IPS-18c (cell line): Measurements from ENCODE around the gene SMARCD3.

Source experiments
- H3K4me3 ChIP-seq: 2 replicates; pipeline ENCODE4 v1.7.0; 2013; ENCODE audit warnings: low read depth, mild to moderate bottlenecking, low read length, moderate library complexity; ENCODE audit not compliant: insufficient read depth
- H3K9me3 ChIP-seq: one replicate; pipeline ENCODE4 v1.6.1; 2013; ENCODE audit warnings: mild to moderate bottlenecking, low read length, moderate library complexity; ENCODE audit not compliant: control insufficient read depth, insufficient read depth

SMARCD3 gene

DNA sequence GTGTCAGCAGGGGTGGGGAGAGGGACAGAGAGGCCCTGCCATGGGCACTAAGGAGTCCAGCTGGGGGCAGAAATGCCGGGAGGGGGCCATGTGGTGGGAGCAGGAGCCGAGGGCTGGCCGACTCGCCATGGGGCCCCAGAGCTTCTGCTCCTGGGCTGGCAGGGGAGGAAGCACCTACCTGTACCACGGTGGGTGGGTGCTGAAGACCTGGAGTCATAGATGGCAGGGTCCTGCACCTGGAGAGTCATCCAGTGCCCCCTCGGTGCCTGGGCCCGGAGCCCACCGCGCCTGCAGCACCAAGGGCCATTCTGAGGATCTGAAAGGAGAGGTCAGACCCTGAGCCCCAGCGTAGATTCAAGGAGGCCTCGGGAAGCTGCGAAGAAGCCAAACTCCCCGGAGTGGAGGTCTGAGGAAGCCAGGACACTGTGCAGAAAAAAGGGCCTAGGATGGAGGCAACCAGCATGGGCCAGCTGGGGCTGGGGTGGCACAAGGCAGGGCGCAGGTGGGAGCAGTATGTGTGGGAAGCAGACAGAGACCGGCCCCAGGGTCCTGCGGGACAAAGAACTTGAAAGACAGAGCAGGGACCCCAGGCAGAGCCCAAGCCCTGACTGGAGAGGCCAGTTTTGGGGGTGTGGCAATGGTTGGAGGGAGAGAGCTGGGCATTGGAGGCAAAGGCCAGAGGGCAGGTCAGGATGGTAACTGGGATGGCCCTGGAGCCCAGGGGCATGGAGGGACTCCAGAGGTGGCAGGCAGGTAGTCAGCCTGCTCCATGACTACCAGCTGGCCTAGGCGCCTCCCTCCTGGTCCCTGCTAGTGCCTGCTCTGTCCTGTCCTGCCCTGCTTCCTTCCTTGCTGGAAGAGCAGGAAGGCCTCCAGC, 26.7 kb upstream of the SMARCD3 start:
- Histone ChIP-seq H3K9me3 (no peaks in the 10 kb centered on the region), H3K4me3 (no peak overlapping the region)

DNA sequence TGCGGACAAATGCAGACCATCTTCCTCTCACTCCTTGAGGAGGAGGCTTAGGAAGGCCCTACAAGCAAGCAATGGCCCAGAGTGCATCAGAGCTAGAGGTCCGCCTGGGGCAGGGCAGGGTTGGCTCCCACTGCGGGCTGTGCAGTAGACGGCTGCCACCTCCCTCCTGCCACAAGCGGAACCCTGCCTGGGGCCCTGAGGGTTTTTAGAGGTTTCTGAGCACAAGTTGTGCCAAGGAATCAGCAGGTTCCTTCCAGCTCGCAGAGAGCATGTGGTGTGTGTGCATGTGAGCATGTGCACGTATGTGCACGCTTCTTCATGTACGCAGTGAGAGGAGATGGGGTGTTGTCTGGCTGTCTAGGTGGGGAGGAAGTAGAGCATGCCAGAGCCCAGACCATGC, 25.9 kb upstream of the SMARCD3 start:
- no peak overlapping the region for H3K4me3 ChIP-seq
- no peaks in the 10 kb centered on the region for H3K9me3 ChIP-seq

GRCh38 chr7:151273651-151274390, 25.3 kb upstream of the SMARCD3 start:
- no peaks in the 10 kb centered on the region for H3K9me3 ChIP-seq
- no peak overlapping the region for H3K4me3 ChIP-seq

DNA sequence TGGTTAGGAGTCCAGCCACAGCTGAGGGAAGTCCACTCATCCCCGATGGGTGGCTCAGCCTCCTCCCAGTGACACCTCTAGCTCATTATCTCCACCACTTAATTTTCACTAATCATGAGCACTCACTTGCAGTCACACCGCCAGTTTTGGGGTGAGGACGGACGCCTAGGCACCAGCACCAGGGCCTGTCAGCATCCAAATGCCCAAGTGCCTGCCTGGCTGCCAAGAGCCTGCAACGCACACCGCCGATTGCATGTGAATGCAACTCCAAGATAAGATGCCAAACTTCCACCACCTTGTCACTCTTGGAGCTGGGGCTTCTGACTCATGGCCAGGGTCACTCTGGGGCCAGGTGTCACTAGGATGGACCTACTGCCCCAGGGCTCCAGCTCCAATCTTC, 24.4 kb upstream of the SMARCD3 start:
- Histone ChIP-seq H3K9me3 (no peaks in the 10 kb centered on the region), H3K4me3 (no peak overlapping the region)

- no peaks in the 10 kb centered on the region for H3K9me3 ChIP-seq
- H3K4me3 ChIP-seq, result no peak overlapping the region
Measured at GRCh38 chr7:151272405-151272804, 23.9 kb upstream of the SMARCD3 start.

DNA sequence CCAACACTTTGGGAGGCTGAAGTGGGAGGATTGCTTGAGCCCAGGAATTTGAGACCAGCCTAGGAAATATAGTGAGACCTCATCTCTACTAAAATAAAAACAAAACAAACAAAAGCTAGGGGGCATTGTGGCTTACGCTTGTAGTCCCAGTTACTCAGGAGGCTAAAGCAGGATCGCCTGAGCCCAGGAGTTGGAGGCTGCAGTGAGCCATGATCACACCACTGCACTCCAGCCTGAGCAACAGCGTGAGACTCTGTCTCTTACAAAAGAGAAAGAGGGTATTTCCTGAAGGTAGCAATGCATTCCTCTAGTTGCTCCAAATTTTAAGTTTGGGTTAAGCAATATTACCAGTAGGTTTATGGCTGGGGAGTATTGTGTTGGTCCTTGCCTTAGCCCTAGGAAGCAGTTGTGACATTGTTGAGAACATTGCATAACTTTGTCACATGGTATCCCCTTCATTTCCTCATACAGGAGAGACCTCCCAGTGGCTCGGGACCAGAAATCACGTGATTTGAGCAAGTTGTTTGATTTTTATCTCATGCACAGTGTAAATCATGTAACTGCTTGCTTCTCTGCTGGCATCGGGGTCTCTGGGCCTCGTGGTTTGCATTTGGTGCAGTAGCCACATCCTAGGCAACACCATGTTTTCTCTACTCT, 23.3 kb upstream of the SMARCD3 start:
- H3K4me3 ChIP-seq, result no peak overlapping the region

DNA sequence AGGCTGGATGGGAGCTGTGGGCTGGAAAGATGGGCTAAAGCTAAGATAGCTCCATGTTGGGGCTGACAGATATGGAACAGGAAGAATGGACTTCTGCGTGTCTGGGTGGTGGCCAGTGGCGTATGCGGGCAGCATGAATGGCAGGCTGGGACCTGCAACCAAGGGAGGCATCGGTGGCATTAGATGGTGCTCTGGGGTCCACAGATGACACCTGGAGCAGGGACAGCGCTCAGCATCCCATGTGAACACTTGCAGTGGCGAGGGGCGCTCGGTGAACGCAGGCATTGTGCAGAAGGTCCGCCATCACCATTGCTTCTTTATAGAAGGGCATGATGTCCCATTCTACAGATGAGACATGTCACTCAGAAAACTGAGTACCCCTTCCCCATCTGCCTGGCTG, 21.0 kb upstream of the SMARCD3 start:
- no peak overlapping the region for H3K4me3 ChIP-seq
- no peaks in the 10 kb centered on the region for H3K9me3 ChIP-seq

More for the DNA sequence above, 23.3 kb upstream of the SMARCD3 start:
- no peaks in the 10 kb centered on the region for H3K9me3 ChIP-seq

GRCh38 chr7:151265351-151265931, 16.9 kb upstream of the SMARCD3 start:
- Histone ChIP-seq H3K4me3 (no peak overlapping the region), H3K9me3 (no peaks in the 10 kb centered on the region)

DNA sequence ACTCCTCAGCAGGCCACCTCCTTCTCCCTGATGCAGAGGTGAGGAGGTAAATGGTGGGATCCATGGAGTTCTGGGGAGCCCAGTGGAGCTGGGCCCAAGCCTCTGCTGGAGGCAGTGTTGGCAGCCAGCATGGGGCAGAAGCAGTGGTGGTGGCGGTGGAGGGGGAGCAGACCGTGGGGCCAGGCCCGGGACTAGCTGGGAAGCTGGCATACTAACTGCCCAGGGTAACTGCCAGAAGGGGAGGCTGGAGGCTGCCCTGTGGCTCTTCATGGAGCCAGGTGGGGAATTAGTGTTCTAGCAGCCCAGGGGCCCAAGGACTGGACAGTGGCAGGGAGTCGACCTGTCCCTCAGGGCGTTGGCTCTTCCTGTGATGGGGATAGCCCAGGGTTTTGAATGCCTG, 16.1 kb upstream of the SMARCD3 start:
- Histone ChIP-seq H3K4me3 (no peak overlapping the region), H3K9me3 (no peaks in the 10 kb centered on the region)

GRCh38 chr7:151261529-151261928, 13.0 kb upstream of the SMARCD3 start:
- H3K4me3 ChIP-seq, result no peak overlapping the region
- peaks cover 2% of the 10 kb centered on the region for H3K9me3 ChIP-seq

GRCh38 chr7:151260883-151261282, 12.4 kb upstream of the SMARCD3 start:
- H3K9me3 ChIP-seq, result peaks cover 2% of the 10 kb centered on the region
- H3K4me3 ChIP-seq, result no peak overlapping the region

- Histone ChIP-seq H3K4me3 (no peak overlapping the region), H3K9me3 (peaks cover 2% of the 10 kb centered on the region)
Measured at GRCh38 chr7:151260471-151260870, 12.0 kb upstream of the SMARCD3 start.

DNA sequence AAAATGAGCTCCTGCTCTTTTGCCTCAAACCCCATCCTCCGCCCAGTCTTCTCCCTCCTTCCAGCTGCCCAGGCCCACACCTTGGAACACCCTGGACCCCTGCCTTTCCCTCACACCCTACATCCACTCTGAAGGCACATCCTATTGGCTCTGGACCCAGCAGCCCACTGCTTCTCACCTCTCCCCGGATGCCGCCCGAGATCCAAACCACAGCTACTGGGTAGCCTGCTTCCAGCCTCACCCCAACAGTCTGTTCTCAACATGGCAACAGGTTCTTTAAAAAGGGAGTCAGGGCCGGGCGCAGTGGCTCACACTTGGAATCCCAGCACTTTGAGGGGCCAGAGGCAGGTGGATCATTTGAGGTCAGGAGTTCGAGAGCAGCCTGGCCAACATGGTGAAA, 9.5 kb upstream of the SMARCD3 start:
- Histone ChIP-seq H3K9me3 (peaks cover 2% of the 10 kb centered on the region), H3K4me3 (no peak overlapping the region)

- no peak overlapping the region for H3K4me3 ChIP-seq
- H3K9me3 ChIP-seq, result peaks cover 2% of the 10 kb centered on the region
Measured at GRCh38 chr7:151256410-151257045, 8.0 kb upstream of the SMARCD3 start.

GRCh38 chr7:151255390-151255789, 6.9 kb upstream of the SMARCD3 start:
- peaks cover 2% of the 10 kb centered on the region for H3K9me3 ChIP-seq

GRCh38 chr7:151254851-151255250, 6.4 kb upstream of the SMARCD3 start:
- H3K4me3 ChIP-seq, result no peak overlapping the region
- peaks cover 2% of the 10 kb centered on the region for H3K9me3 ChIP-seq

More at GRCh38 chr7:151255390-151255789, 6.9 kb upstream of the SMARCD3 start:
- H3K4me3 ChIP-seq, result no peak overlapping the region

DNA sequence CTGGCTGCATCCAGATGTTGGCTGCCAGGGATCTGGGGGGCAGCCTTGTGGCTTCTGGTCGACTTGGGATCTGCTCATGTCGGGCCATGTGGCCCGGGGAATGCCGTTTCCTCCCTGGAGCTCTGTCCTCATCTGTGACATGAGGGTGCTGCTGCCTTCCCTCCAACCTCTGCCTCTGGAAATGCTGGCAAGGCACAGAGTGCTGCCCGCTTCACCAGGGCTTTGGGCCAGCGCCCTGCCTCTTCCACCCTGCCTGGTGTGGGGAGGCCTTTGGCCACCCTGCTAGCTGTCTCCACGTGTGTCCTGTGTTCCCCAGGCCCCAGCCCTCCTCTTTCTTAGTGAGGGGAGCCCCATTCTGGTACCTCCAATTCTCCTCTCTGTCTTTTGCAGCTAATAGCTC, 5.8 kb upstream of the SMARCD3 start:
- Histone ChIP-seq H3K4me3 (no peak overlapping the region), H3K9me3 (peaks cover 2% of the 10 kb centered on the region)
